Epithelial cell of proximal tubule (primary cell): ENCODE data around the gene WFIKKN2. TPM values are rescaled to one million over a fixed set of nuclear protein-coding genes. Genes with fewer than 3 reads are reported as not detected.

Experiments
- DNase-seq: peaks from one replicate; pipeline ENCODE4 v3.0.0-alpha.2; 2011; ENCODE audit warnings: low read depth
- H3K4me3 ChIP-seq: 2 replicates; pipeline ENCODE4 v1.5.1; 2011; ENCODE audit warnings: low read depth, mild to moderate bottlenecking, low read length
- total RNA-seq: library from RNA; depleted of rRNA; stranded (reverse); fragments of >200 nt; gene quantifications from 2 replicates; pipeline ENCODE4 v1.2.3, GENCODE V29; 2015
- TF ChIP-seq, protein P1 (sequence below): conservative IDR thresholded peaks from 2 replicates; pipeline ENCODE4 v1.5.1; 2012; ENCODE audit warnings: low read depth, mild to moderate bottlenecking, low read length

The WFIKKN2 gene
- total RNA-seq, 1 donor from 2014 or later: not detected

DNA sequence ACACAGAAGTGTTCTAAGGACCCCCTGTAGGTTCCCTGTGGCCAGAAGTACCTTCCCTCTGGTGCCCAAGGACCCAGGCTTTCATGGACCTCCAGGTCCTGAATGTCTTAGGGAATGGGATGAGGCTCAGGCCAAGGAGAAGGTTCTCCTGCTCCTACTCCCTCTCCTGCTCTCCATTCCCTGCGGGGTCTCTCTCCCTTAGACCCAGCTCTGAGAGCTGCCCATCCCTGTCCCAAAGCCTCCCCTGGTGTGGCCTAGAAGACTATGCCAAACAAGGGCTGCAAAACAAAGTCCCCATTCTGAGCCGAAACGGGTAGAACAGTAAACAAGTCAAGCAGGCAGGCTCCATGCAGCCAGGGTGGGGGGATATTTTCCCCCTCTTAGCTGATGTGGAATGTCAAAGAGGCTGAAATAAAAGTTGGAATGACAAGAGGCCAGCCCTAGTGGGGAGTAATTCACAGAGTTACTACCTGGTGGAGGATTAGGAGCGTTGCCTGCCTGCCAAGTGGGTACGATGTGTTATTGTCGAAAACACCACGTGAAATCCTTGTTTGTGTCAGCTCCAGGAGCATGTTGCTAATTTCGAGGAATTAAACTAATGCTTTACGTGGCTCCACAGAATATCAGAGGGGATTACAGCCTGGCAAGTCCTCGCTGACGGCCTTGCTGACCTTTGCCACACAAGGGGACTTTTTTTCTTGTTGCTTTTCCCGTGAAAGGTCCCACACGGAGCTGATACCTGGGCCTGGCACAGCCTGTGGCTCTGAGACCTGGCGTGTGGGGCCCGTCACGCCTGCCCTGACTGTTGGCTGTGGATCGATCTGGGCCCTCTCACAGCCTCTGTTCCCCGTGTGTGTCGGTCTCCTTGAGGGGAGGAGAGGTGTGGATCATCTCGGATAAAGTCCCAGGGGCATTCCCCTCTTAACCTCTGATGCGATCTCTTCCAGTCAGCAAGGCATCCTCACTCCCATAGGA lies 2.9 kb downstream of the WFIKKN2 start:
- H3K4me3 ChIP-seq: no peak overlapping the region
- DNase-seq: no peak
- TF ChIP-seq, protein P1, sequence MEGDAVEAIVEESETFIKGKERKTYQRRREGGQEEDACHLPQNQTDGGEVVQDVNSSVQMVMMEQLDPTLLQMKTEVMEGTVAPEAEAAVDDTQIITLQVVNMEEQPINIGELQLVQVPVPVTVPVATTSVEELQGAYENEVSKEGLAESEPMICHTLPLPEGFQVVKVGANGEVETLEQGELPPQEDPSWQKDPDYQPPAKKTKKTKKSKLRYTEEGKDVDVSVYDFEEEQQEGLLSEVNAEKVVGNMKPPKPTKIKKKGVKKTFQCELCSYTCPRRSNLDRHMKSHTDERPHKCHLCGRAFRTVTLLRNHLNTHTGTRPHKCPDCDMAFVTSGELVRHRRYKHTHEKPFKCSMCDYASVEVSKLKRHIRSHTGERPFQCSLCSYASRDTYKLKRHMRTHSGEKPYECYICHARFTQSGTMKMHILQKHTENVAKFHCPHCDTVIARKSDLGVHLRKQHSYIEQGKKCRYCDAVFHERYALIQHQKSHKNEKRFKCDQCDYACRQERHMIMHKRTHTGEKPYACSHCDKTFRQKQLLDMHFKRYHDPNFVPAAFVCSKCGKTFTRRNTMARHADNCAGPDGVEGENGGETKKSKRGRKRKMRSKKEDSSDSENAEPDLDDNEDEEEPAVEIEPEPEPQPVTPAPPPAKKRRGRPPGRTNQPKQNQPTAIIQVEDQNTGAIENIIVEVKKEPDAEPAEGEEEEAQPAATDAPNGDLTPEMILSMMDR: no peak

DNA sequence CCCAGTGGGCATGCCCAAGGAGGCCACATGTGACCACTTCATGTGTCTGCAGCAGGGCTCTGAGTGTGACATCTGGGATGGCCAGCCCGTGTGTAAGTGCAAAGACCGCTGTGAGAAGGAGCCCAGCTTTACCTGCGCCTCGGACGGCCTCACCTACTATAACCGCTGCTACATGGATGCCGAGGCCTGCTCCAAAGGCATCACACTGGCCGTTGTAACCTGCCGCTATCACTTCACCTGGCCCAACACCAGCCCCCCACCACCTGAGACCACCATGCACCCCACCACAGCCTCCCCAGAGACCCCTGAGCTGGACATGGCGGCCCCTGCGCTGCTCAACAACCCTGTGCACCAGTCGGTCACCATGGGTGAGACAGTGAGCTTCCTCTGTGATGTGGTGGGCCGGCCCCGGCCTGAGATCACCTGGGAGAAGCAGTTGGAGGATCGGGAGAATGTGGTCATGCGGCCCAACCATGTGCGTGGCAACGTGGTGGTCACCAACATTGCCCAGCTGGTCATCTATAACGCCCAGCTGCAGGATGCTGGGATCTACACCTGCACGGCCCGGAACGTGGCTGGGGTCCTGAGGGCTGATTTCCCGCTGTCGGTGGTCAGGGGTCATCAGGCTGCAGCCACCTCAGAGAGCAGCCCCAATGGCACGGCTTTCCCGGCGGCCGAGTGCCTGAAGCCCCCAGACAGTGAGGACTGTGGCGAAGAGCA lies 4.4 kb downstream of the WFIKKN2 start:
- DNase-seq: no peak
- H3K4me3 ChIP-seq: no peak overlapping the region
- TF ChIP-seq, protein P1: no peak

DNA sequence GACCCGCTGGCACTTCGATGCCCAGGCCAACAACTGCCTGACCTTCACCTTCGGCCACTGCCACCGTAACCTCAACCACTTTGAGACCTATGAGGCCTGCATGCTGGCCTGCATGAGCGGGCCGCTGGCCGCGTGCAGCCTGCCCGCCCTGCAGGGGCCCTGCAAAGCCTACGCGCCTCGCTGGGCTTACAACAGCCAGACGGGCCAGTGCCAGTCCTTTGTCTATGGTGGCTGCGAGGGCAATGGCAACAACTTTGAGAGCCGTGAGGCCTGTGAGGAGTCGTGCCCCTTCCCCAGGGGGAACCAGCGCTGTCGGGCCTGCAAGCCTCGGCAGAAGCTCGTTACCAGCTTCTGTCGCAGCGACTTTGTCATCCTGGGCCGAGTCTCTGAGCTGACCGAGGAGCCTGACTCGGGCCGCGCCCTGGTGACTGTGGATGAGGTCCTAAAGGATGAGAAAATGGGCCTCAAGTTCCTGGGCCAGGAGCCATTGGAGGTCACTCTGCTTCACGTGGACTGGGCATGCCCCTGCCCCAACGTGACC lies 5.0 kb downstream of the WFIKKN2 start:
- TF ChIP-seq, protein P1: no peak

DNA sequence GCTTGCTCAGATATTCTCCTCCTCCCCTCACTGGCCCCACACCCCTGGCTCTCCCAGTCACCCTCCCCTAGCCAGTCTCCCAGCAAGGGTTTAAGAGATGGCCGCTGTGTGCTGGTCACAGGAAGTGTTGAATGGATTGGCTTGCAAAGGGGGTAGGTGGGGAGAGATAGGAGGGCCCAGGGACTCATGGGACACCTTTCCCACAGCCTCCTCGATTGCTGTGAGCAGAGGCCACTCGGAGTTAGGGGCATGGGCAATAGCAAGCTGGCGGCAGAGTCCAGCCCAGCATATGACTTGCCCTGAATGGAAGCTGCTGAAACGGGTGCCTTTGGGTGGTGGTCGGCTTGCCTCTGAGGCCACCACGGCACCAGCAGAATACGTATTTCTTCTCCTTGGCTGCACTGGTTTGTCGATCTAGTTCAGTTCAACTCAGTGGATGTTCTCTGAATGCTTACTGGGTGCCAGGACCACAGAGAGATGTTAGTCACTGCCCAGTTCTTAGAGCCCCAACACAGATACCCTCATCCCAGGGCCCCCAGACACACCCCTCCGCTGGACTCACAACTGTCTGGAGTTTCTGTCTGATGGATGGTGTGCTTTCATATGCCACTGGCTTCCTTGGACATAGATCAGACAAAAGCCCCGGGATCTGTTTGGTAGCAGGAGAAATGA lies 6.0 kb downstream of the WFIKKN2 start:
- DNase-seq: no peak
- TF ChIP-seq, protein P1: no peak
- no peak overlapping the region for H3K4me3 ChIP-seq

More for the DNA sequence above, 5.0 kb downstream of the WFIKKN2 start:
- no peak for DNase-seq
- H3K4me3 ChIP-seq: no peak overlapping the region

DNA sequence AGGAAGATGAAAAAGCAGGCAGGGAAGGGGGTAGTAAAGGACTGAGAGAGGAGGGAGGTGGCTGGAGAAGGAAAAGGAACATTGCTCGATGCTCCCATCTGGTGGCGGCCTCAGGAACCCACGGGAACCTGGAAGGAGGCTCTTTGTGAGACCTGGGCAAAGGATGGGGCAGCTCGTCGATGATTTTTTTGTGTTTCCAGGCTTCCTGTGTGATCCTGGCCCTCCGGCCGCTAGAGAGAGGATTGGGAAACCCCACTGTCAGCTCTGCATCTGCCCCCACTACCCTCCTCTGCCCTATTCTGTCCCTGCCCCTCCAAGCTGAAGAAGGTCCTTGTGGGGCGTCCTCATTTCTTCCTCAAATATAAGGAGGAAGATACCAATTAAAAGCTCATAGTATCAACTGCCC lies 6.6 kb downstream of the WFIKKN2 start:
- no peak for DNase-seq
- TF ChIP-seq, protein P1: peak; percentile 87
- no peak overlapping the region for H3K4me3 ChIP-seq

DNA sequence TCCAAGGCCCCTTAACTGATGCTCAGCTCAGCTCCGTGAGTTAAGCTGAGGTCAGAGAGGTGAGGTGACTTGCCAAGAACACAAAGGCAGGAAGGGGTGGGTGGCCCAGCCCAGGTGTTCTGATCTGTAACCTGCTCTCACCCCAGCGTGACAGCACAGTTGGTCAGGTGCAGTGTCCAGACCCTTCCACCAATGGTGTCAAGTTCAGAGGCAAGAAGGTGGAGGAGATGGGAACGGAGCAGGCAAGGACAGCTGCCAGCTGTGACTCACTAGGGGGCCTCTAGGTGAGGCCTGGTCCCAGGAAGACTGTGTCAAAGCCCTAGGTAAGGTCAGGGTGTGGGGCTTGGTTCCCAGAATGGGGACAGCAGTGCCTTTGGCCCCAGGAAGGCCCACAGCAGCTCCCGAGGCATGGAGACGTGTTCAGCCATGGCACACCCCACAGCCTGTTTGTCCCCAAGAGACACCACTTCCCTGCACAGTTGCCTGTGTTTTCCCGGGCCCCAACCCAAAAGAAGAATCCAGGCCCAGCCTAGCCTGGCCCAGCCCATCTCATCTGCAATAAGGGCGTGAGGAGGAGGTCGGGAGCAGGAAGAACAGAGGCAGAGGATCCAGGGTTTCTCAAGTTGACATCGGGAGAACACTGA lies 7.2 kb downstream of the WFIKKN2 start:
- no peak overlapping the region for H3K4me3 ChIP-seq
- DNase-seq: no peak
- TF ChIP-seq, protein P1: no peak
